GM21526 (cell line): Measurements from ENCODE around the gene PRICKLE2.

ENCODE experiments used
- ATAC-seq: cut with Tn5 transposase; IDR thresholded peaks from one replicate; pipeline ENCODE4 v1.9.1; 2021; ENCODE audit warnings: moderate library complexity; ENCODE audit not compliant: unreplicated experiment, low FRiP score

The PRICKLE2 gene

GRCh38 chr3:64254443-64254842, 29.2 kb upstream of the PRICKLE2 start:
- ATAC-seq = no peak

GRCh38 chr3:64253689-64254088, 28.4 kb upstream of the PRICKLE2 start:
- no peak for ATAC-seq

- no peak for ATAC-seq
Observed at GRCh38 chr3:64251019-64251418, 25.8 kb upstream of the PRICKLE2 start.

GRCh38 chr3:64247991-64248646, 22.9 kb upstream of the PRICKLE2 start:
- ATAC-seq = no peak

- no peak for ATAC-seq
Observed at GRCh38 chr3:64244011-64244942, 19.0 kb upstream of the PRICKLE2 start.

- no peak for ATAC-seq
Observed at GRCh38 chr3:64242435-64242834, 17.2 kb upstream of the PRICKLE2 start.

GRCh38 chr3:64240959-64241358, 15.7 kb upstream of the PRICKLE2 start:
- ATAC-seq = no peak

GRCh38 chr3:64240396-64240795, 15.1 kb upstream of the PRICKLE2 start:
- ATAC-seq = no peak

- ATAC-seq = no peak
Observed at GRCh38 chr3:64239841-64240240, 14.6 kb upstream of the PRICKLE2 start.

- no peak for ATAC-seq
Observed at GRCh38 chr3:64238971-64239667, 13.9 kb upstream of the PRICKLE2 start.

DNA sequence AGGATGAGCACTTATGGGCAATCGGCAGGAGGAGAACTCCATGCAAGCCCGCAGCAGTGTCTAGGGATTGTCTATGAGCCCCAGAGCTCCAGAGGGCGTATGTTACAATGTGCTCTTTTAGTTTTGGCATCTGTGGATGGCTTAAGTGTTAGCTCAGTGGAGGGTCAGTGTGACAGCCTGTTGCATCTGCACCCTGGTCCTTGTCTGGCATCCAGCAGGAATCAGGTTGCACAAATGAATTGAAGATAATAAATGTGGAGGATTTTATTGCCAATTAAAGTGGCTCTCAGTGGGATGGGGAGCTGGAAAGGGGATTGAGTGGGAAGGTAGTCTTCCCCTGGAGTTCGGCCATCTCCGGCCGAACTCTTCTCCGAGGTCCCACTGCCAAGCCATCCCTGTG, 11.8 kb upstream of the PRICKLE2 start:
- no peak for ATAC-seq

DNA sequence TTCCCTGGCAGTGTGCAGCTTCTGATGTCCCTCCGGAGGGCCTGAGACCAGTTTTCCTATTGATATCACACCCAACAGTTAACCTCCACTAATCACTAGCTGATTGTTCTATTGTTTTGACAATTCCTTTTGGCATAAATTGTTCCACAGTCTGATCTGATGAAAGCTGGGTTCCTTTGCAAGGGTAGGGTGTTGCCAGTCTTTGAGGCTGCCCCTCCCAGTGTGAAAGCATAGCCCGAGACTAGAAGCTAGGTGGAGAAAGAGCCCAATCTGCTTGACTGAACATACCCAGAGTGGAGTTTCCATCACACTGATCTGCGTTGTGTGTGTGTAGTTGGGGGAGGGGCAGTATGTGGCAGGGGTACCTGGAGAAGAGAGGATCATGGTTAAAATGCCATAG, 10.3 kb upstream of the PRICKLE2 start:
- ATAC-seq = no peak

GRCh38 chr3:64234571-64234970, 9.3 kb upstream of the PRICKLE2 start:
- no peak for ATAC-seq

GRCh38 chr3:64232821-64233220, 7.6 kb upstream of the PRICKLE2 start:
- no peak for ATAC-seq

DNA sequence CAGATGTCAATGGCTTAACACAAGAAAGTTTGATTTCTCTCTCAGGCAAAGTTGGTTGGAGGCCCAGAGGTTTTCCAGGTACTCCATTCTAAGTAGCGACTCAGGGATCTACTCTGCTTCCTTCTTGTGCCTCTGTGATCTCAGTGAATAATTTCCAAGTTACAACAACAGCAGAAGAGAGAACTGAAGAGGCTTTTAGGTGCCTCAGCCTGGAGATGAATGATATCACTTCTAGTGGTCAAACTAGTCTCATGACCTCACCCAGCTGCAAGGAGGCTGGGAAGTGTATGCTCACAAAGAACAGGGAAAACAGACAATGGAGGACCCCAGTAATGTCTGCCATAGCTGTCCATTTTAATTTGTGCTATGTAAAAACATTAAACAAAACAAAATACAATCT, 4.6 kb upstream of the PRICKLE2 start:
- ATAC-seq = no peak

- no peak for ATAC-seq
Observed at GRCh38 chr3:64228110-64228509, 2.8 kb upstream of the PRICKLE2 start.

- no peak for ATAC-seq
Observed at GRCh38 chr3:64226730-64227129, 1.5 kb upstream of the PRICKLE2 start.

- peak; percentile 25 for ATAC-seq
Observed at GRCh38 chr3:64225695-64226499, 631 bp upstream of the PRICKLE2 start.

- ATAC-seq = no peak
Observed at GRCh38 chr3:64223791-64224745, 1.2 kb downstream of the PRICKLE2 start.
